ENCODE data around the gene INTS15. TPM values are rescaled to one million over a fixed set of nuclear protein-coding genes. Genes with fewer than 3 reads are reported as not detected.
"Not testable (repeated sequence)": the region's sequence is repeated elsewhere in the genome, so short reads cannot be mapped to it uniquely, and the experiment has no call there.

INTS15 gene
- total RNA-seq, 4 donors from 2014 or later = 28.4 to 47.9 (median 39.4) TPM

- Histone ChIP-seq H3K27ac (no peak overlapping the region), H3K27me3 (no peaks in the 10 kb centered on the region), H3K4me3 (no peak overlapping the region), H3K9me3 (no peaks in the 10 kb centered on the region), H3K36me3 (no peaks in the 10 kb centered on the region), H3K4me1 (no peaks in the 10 kb centered on the region)
- DNase-seq (ENCODE audit: low spot score in 2 of 2) = no peak
- TF ChIP-seq CTCF (IDR thresholded peaks at IDR 0.05) (no peak), EP300 (IDR thresholded peaks at IDR 0.05) (no peak), POLR2A (IDR thresholded peaks at IDR 0.05) (no peak), POLR2AphosphoS5 (IDR thresholded peaks at IDR 0.05) (no peak)
- WGBS = 71% methylated on average over 3 of the region's 3 CpGs
Observed at GRCh38 chr7:6567886-6568285, 21.9 kb upstream of the INTS15 start.

GRCh38 chr7:6571160-6571779 is 18.6 kb upstream of the INTS15 start:
- WGBS = 53% methylated on average over 7 of the region's 7 CpGs
- Histone ChIP-seq H3K4me3 (no peak overlapping the region), H3K36me3 (no peaks in the 10 kb centered on the region), H3K27me3 (no peaks in the 10 kb centered on the region), H3K4me1 (no peaks in the 10 kb centered on the region), H3K27ac (no peak overlapping the region), H3K9me3 (no peaks in the 10 kb centered on the region)
- no peak for DNase-seq (ENCODE audit: low spot score in 2 of 2)
- TF ChIP-seq POLR2AphosphoS5 (IDR thresholded peaks at IDR 0.05) = no peak
- no peak for TF ChIP-seq POLR2A (IDR thresholded peaks at IDR 0.05)
- no peak for TF ChIP-seq CTCF (IDR thresholded peaks at IDR 0.05)
- no peak for TF ChIP-seq EP300 (IDR thresholded peaks at IDR 0.05)

GRCh38 chr7:6575281-6576023 is 14.4 kb upstream of the INTS15 start:
- no peaks in the 10 kb centered on the region for H3K27me3 ChIP-seq
- no peaks in the 10 kb centered on the region for H3K9me3 ChIP-seq
- no peak overlapping the region for H3K27ac ChIP-seq
- TF ChIP-seq CTCF (IDR thresholded peaks at IDR 0.05) (no peak), EP300 (IDR thresholded peaks at IDR 0.05) (no peak), POLR2A (IDR thresholded peaks at IDR 0.05) (no peak), POLR2AphosphoS5 (IDR thresholded peaks at IDR 0.05) (no peak)
- peaks cover 8% of the 10 kb centered on the region for H3K4me1 ChIP-seq
- 58% methylated on average over 9 of the region's 9 CpGs for WGBS
- no peak overlapping the region for H3K4me3 ChIP-seq
- DNase-seq (ENCODE audit: low spot score in 2 of 2) = no peak
- no peaks in the 10 kb centered on the region for H3K36me3 ChIP-seq

- H3K4me1 ChIP-seq = peaks cover 8% of the 10 kb centered on the region
- 84% methylated on average over 14 of the region's 14 CpGs for WGBS
- H3K4me3 ChIP-seq = peak overlapping the region; percentile 73
- H3K9me3 ChIP-seq = no peaks in the 10 kb centered on the region
- TF ChIP-seq POLR2AphosphoS5 (IDR thresholded peaks at IDR 0.05) (no peak), POLR2A (IDR thresholded peaks at IDR 0.05) (no peak), CTCF (IDR thresholded peaks at IDR 0.05) (no peak), EP300 (IDR thresholded peaks at IDR 0.05) (no peak)
- H3K27ac ChIP-seq = no peak overlapping the region
- peaks cover 3% of the 10 kb centered on the region for H3K36me3 ChIP-seq
- no peak for DNase-seq (ENCODE audit: low spot score in 2 of 2)
- no peaks in the 10 kb centered on the region for H3K27me3 ChIP-seq
Observed at GRCh38 chr7:6576024-6576866, 13.6 kb upstream of the INTS15 start.

GRCh38 chr7:6576867-6577368 is 12.9 kb upstream of the INTS15 start:
- Histone ChIP-seq H3K4me3 (peak overlapping the region; percentile 73), H3K27ac (peak overlapping the region; percentile 92)
- H3K4me1 ChIP-seq; DNase-seq (ENCODE audit: low spot score in 2 of 2); H3K9me3 ChIP-seq; H3K36me3 ChIP-seq; H3K27me3 ChIP-seq: not testable (repeated sequence)
- 16% methylated on average over 14 of the region's 14 CpGs for whole genome bisulfite sequencing

All from suprapubic skin (tissue), 4 donors.